GM12878 (cell line): ENCODE data around the gene EGF. TPM values are rescaled to one million over a fixed set of nuclear protein-coding genes. Genes with fewer than 3 reads are reported as not detected.

Source experiments
- ATAC-seq: fragments of 200-7000 bp; cut with Tn5 transposase; 3 replicates; pipeline ENCODE4 v1.9.1; 2020; ENCODE audit warnings: mild to moderate bottlenecking, moderate library complexity
- BruUV-seq: library from RNA; stranded (reverse); fragments of 400-500 nt; replicated peaks from 2 replicates; lab custom pipeline; 2021; lab: Mats Ljungman, UMichigan
- CTCF ChIA-PET: fragments of 300-600 bp; sonication (Branson Sonifier 250); formaldehyde crosslinking; extraction: SDS; loops from one replicate; lab custom pipeline; 2021; ENCODE audit warnings: inconsistent platforms; lab: Yijun Ruan, JAX
- POLR2A ChIA-PET: fragments of 350-600 bp; formaldehyde crosslinking; extraction: SDS; loops from one replicate; lab custom pipeline; 2021; ENCODE audit warnings: inconsistent platforms; lab: Charles Lee
- RAD21 ChIA-PET: fragments of 300-600 bp; sonication (Branson Sonifier 250); formaldehyde crosslinking; loops from one replicate; lab custom pipeline; 2023; ENCODE audit warnings: antibody characterized with exemption; ENCODE audit not compliant: unreplicated experiment; lab: Charles Lee
- SMC1A ChIA-PET: fragments of 300-600 bp; sonication (Branson Sonifier 250); formaldehyde crosslinking; loops from one replicate; lab custom pipeline; 2023; ENCODE audit not compliant: unreplicated experiment, uncharacterized antibody; lab: Charles Lee
- DNase-seq: peaks from one replicate; pipeline ENCODE4 v3.0.0-alpha.2; 2011; ENCODE audit warnings: low read depth, low spot score
- FAIRE-seq: peaks from 3 replicates; lab custom pipeline; 2011; peaks lifted over from hg19 to GRCh38; lab: Jason Lieb, UNC
- H2AFZ ChIP-seq: 2 replicates; pipeline ENCODE4 v1.6.0; 2011; ENCODE audit warnings: low read depth, low read length, control low read depth; ENCODE audit not compliant: control insufficient read depth
- H3K27ac ChIP-seq: 2 replicates; pipeline ENCODE4 v1.5.1; 2011; ENCODE audit warnings: control low read depth; ENCODE audit not compliant: control insufficient read depth, insufficient read depth
- H3K27me3 ChIP-seq, 2 experiments: replicated peaks in 1 of 2; 2 replicates each; pipeline versions ENCODE4 v1.6.0 to v1.6.1; 2011; ENCODE audit warnings: low read length in 1 of 2; ENCODE audit not compliant: control insufficient read depth in 2 of 2, insufficient read depth in 2 of 2
- H3K36me3 ChIP-seq, 2 experiments: 2 replicates each; pipeline ENCODE4 v1.5.1; 2011; ENCODE audit warnings: low read length in 1 of 2; ENCODE audit not compliant: control insufficient read depth in 2 of 2, insufficient read depth in 2 of 2
- H3K4me1 ChIP-seq: 2 replicates; pipeline ENCODE4 v1.6.1; 2011; ENCODE audit warnings: mild to moderate bottlenecking, low read length, moderate library complexity, mixed read lengths; ENCODE audit not compliant: control insufficient read depth, insufficient read depth
- H3K4me2 ChIP-seq: 2 replicates; pipeline ENCODE4 v1.6.0; 2011; ENCODE audit warnings: control low read depth; ENCODE audit not compliant: control insufficient read depth, insufficient read depth
- H3K4me3 ChIP-seq: fragments of 200-600 bp; sonication (generic); 2 replicates; pipeline ENCODE4 v1.5.1; 2016
- H3K79me2 ChIP-seq: 2 replicates; pipeline ENCODE4 v1.6.0; 2011; ENCODE audit warnings: low read length; ENCODE audit not compliant: control insufficient read depth, insufficient read depth
- H3K9ac ChIP-seq: 2 replicates; pipeline ENCODE4 v1.8.0; 2011; ENCODE audit warnings: low read length, control low read depth, mixed read lengths; ENCODE audit not compliant: control insufficient read depth, insufficient read depth
- H3K9me3 ChIP-seq: replicated peaks from 3 replicates; pipeline ENCODE4 v1.5.1; 2011; ENCODE audit warnings: mild to moderate bottlenecking, low read length; ENCODE audit not compliant: control insufficient read depth, insufficient read depth
- H4K20me1 ChIP-seq: 2 replicates; pipeline ENCODE4 v1.6.0; 2011; ENCODE audit not compliant: control insufficient read depth, insufficient read depth
- CBX3 ChIP-seq: fragments of 200-600 bp; sonication (generic); IDR thresholded peaks from 2 replicates; pipeline ENCODE4 v1.6.1; 2016; ENCODE audit warnings: low read depth, borderline replicate concordance
- CREM ChIP-seq: IDR thresholded peaks from 2 replicates; pipeline ENCODE4 v1.6.1; 2014; ENCODE audit warnings: antibody characterized with exemption, low read depth
- ESRRA ChIP-seq: IDR thresholded peaks from 2 replicates; pipeline ENCODE4 v1.6.1; 2012; ENCODE audit warnings: mild to moderate bottlenecking, low read length, improper control_type of control experiment
- FOS ChIP-seq: IDR thresholded peaks from 3 replicates; pipeline ENCODE4 v1.6.1; 2011; ENCODE audit warnings: borderline replicate concordance; ENCODE audit not compliant: insufficient read length; ENCODE audit errors: extremely low read depth
- FOXM1 ChIP-seq: IDR thresholded peaks from 2 replicates; pipeline ENCODE4 v1.6.1; 2012; ENCODE audit warnings: low read depth, mild to moderate bottlenecking, inconsistent platforms, low read length, moderate library complexity
- HDAC6 ChIP-seq: fragments of 200-600 bp; sonication (generic); IDR thresholded peaks from one replicate; pipeline ENCODE4 v1.8.0; 2017; ENCODE audit warnings: antibody characterized with exemption; ENCODE audit not compliant: unreplicated experiment
- HSF1 ChIP-seq: fragments of 150-350 bp; IDR thresholded peaks from 2 replicates; pipeline ENCODE4 v1.6.1; 2014; ENCODE audit warnings: mild to moderate bottlenecking, low read depth, low read length
- KDM1A ChIP-seq: fragments of 200-600 bp; sonication (generic); IDR thresholded peaks from 2 replicates; pipeline ENCODE4 v1.6.1; 2016; ENCODE audit warnings: borderline replicate concordance
- MYB ChIP-seq: fragments of 150-350 bp; IDR thresholded peaks from 2 replicates; pipeline ENCODE4 v1.6.1; 2014; ENCODE audit warnings: mild to moderate bottlenecking, low read depth, low read length, borderline replicate concordance
- PML ChIP-seq: IDR thresholded peaks from 2 replicates; pipeline ENCODE4 v1.6.1; 2012; ENCODE audit warnings: low read length, inconsistent platforms
- PRDM15 ChIP-seq: fragments of 450-650 bp; formaldehyde crosslinking; IDR thresholded peaks from 2 replicates; pipeline ENCODE4 v1.4.0; 2020; ENCODE audit warnings: mild to moderate bottlenecking, moderate library complexity
- REST ChIP-seq: IDR thresholded peaks from 2 replicates; pipeline ENCODE4 v1.6.1; 2012; ENCODE audit warnings: mild to moderate bottlenecking, low read depth, low read length
- SMAD5 ChIP-seq: IDR thresholded peaks from 2 replicates; pipeline ENCODE4 v1.6.1; 2016; ENCODE audit warnings: antibody characterized with exemption, low read depth
- TCF12 ChIP-seq: IDR thresholded peaks from 2 replicates; pipeline ENCODE4 v1.6.1; 2011; ENCODE audit warnings: low read depth, mild to moderate bottlenecking, low read length
- YY1 ChIP-seq: IDR thresholded peaks from 2 replicates; pipeline ENCODE4 v1.6.1; 2011; ENCODE audit warnings: low read depth, mild to moderate bottlenecking, low read length
- ZNF207 ChIP-seq: fragments of 450-650 bp; IDR thresholded peaks from 2 replicates; pipeline ENCODE4 v1.6.1; 2014; ENCODE audit warnings: antibody characterized with exemption, mild to moderate bottlenecking, borderline replicate concordance
- ZSCAN29 ChIP-seq: fragments of 450-650 bp; IDR thresholded peaks from 2 replicates; pipeline ENCODE4 v1.6.1; 2017; ENCODE audit warnings: mild to moderate bottlenecking, moderate library complexity
- whole genome bisulfite sequencing: methylation state at CpG from one replicate; pipeline ENCODE4 v1.1.6; 2016; ENCODE audit warnings: low lambda C conversion rate; ENCODE audit not compliant: insufficient replicate concordance, insufficient coverage; ENCODE audit errors: missing lambda C conversion rate; 5-methylcytosine and 5-hydroxymethylcytosine counted together
- in situ Hi-C: fragments of 300-500 bp; cut with MboI; formaldehyde crosslinking; loops from 9 replicates; pipeline ENCODE4 v1.14.3; 2018; ENCODE audit warnings: mixed read lengths
- intact Hi-C: fragments of 100-400 bp; cut with micrococcal nuclease; formaldehyde crosslinking; loops from one replicate; pipeline ENCODE4 v1.14.2; 2022; ENCODE audit not compliant: unreplicated experiment
- polyA plus RNA-seq, 11 experiments: library from polyadenylated mRNA; depleted of rRNA in 4 of 11; unstranded in 6 of 11; stranded (reverse) in 5 of 11; fragments of >200 nt; fragmentation: Nextera tagmentation in 4 of 11; fragmentation: Illumina TruSeq in 1 of 11; extraction: Ambion mirVana in 4 of 11; extraction: Trizol in 1 of 11; gene quantifications; 1 replicate in 1 of 11; 2 replicates in 10 of 11; pipeline versions ENCODE4 v1.2.1 to v1.2.3, GENCODE V29; 2011 to 2016; ENCODE audit warnings: inconsistent platforms in 2 of 11, missing spikeins in 2 of 11, low read depth in 1 of 11
- total RNA-seq, 4 experiments: library from RNA; depleted of rRNA in 3 of 4; stranded (reverse); fragments of >200 nt in 3 of 4; fragmentation: Illumina TruSeq in 1 of 4; extraction: Trizol in 1 of 4; gene quantifications; 2 replicates each; pipeline versions ENCODE4 v1.2.1 to v1.2.3, GENCODE V29; 2013 to 2021

Gene EGF
- total and polyA plus RNA-seq, 10 of the 15 experiments (the other 5 are each of a cell fraction or from before 2014, with no cell fraction given), result 0.02 to 0.90 (median 0.19) TPM; not detected in 4

GRCh38 chr4:110014233-110014632, 101.5 kb downstream of the EGF start:
- ChIA-PET SMC1A (interaction anchor here (0.9 kb wide), 1 partner anchor 11 kb away, joined by 3 read pairs; no protein-coding TSS in a partner anchor), CTCF (interaction anchor here (1.7 to 22.1 kb wide), 4 partner anchors 8 to 500 kb away, joined by 5 to 812 read pairs (median 10); no protein-coding TSS in a partner anchor), RAD21 (no interaction called here), POLR2A (no interaction called here)
- TF ChIP-seq FOS, result no peak
- no peak for TF ChIP-seq FOXM1
- TF ChIP-seq PML, result no peak
- no peak for TF ChIP-seq HDAC6
- no peak for TF ChIP-seq CREM
- TF ChIP-seq PRDM15, result no peak
- TF ChIP-seq HSF1, result no peak
- no peak for TF ChIP-seq REST
- TF ChIP-seq CBX3, result no peak
- TF ChIP-seq TCF12, result no peak
- TF ChIP-seq ZNF207, result no peak
- no peak for TF ChIP-seq ESRRA
- no peak for TF ChIP-seq ZSCAN29
- no peak for TF ChIP-seq MYB
- TF ChIP-seq YY1, result no peak
- TF ChIP-seq SMAD5, result no peak
- TF ChIP-seq KDM1A, result no peak
- Histone ChIP-seq H3K9me3 (no peaks in the 10 kb centered on the region), H3K27me3 (no peaks in the 10 kb centered on the region), H3K79me2 (no peaks in the 10 kb centered on the region), H3K4me3 (no peak overlapping the region), H3K36me3 (no peaks in the 10 kb centered on the region), H2AFZ (no peak overlapping the region), H4K20me1 (no peaks in the 10 kb centered on the region), H3K9ac (no peak overlapping the region), H3K27ac (no peak overlapping the region), H3K4me1 (no peaks in the 10 kb centered on the region), H3K4me2 (no peak overlapping the region)
- in situ Hi-C loops, result loop anchor here (25.0 kb wide), 1 partner anchor 1273 kb away; no protein-coding TSS in a partner anchor
- intact Hi-C loops, result no loop called here
- no peak for FAIRE-seq
- BruUV-seq, result no TSS peak
- DNase-seq, result no peak
- ATAC-seq, result no peak
- WGBS, result 92% methylated on average over 6 of the region's 6 CpGs
